Measurements from ENCODE around the gene KRTAP10-4. TPM values are rescaled to one million over a fixed set of nuclear protein-coding genes. Genes with fewer than 3 reads are reported as not detected.

KRTAP10-4 gene
- total RNA-seq, 1 experiment from 2014 or later: not detected

DNA sequence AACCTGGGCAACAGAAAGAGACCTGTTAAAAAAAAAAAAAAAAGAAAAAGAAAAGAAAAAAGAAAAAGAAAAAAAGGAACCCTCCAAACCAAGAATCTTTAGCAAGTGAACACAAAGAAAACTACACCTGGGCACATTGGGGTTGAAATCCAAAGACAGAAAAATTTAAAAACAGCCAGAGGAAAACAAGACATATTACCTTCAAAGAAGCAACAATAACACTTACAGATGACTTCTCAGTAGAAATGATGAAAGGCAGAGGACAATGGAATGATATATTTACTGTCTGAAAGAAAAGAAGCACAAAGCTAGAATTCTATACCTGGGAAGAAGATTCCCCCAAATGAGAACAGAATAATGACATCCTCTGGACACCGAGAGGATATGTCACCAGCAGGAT is 30.8 kb upstream of the KRTAP10-4 start:
- intact Hi-C loops (cut with micrococcal nuclease; ENCODE audit: unreplicated experiment): no loop called here
- BruUV-seq (replicated peaks): no TSS peak
- no peaks in the 10 kb centered on the region for H3K4me1 ChIP-seq (replicated peaks; ENCODE audit: insufficient read depth)
- H3F3A ChIP-seq (ENCODE audit: insufficient read depth, low read depth): no peaks in the 10 kb centered on the region
- ChIA-PET POLR2A (ENCODE audit: unreplicated experiment) (no interaction called here), CTCF (no interaction called here)
- no peak overlapping the region for H3K4me2 ChIP-seq
- no peaks in the 10 kb centered on the region for H3K9me2 ChIP-seq (ENCODE audit: insufficient read depth)
- no peak overlapping the region for H3K4me3 ChIP-seq
- DNase-seq: no peak
- H3K27me3 ChIP-seq (ENCODE audit: insufficient read depth, low read depth): peaks cover 40% of the 10 kb centered on the region
- H3K27ac ChIP-seq: no peak overlapping the region
- H3K79me2 ChIP-seq (ENCODE audit: low read depth): no peaks in the 10 kb centered on the region
- H2AFZ ChIP-seq: no peak overlapping the region
- H4K20me1 ChIP-seq (ENCODE audit: insufficient read depth): no peaks in the 10 kb centered on the region
- H3K36me3 ChIP-seq (ENCODE audit: low read depth): no peaks in the 10 kb centered on the region
- TF ChIP-seq, protein P1, sequence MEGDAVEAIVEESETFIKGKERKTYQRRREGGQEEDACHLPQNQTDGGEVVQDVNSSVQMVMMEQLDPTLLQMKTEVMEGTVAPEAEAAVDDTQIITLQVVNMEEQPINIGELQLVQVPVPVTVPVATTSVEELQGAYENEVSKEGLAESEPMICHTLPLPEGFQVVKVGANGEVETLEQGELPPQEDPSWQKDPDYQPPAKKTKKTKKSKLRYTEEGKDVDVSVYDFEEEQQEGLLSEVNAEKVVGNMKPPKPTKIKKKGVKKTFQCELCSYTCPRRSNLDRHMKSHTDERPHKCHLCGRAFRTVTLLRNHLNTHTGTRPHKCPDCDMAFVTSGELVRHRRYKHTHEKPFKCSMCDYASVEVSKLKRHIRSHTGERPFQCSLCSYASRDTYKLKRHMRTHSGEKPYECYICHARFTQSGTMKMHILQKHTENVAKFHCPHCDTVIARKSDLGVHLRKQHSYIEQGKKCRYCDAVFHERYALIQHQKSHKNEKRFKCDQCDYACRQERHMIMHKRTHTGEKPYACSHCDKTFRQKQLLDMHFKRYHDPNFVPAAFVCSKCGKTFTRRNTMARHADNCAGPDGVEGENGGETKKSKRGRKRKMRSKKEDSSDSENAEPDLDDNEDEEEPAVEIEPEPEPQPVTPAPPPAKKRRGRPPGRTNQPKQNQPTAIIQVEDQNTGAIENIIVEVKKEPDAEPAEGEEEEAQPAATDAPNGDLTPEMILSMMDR (conservative IDR thresholded peaks at IDR 0.05): no peak
- TF ChIP-seq EZH2 (IDR thresholded peaks at IDR 0.05; ENCODE audit: low read depth): no peak
- peaks cover 3% of the 10 kb centered on the region; the same call in 1 of the 2 replicates for H3K9me3 ChIP-seq (ENCODE audit: insufficient read depth, low read depth)

- TF ChIP-seq EZH2 (IDR thresholded peaks at IDR 0.05; ENCODE audit: low read depth): no peak
- TF ChIP-seq, protein P1 (conservative IDR thresholded peaks at IDR 0.05): no peak
- intact Hi-C loops (cut with micrococcal nuclease; ENCODE audit: unreplicated experiment): no loop called here
- Histone ChIP-seq H3K4me3 (no peak overlapping the region), H3K9me3 (ENCODE audit: insufficient read depth, low read depth) (peaks cover 3% of the 10 kb centered on the region; the same call in 1 of the 2 replicates), H3K79me2 (ENCODE audit: low read depth) (no peaks in the 10 kb centered on the region), H3K9me2 (ENCODE audit: insufficient read depth) (no peaks in the 10 kb centered on the region), H3K4me1 (replicated peaks; ENCODE audit: insufficient read depth) (no peaks in the 10 kb centered on the region), H3K27me3 (ENCODE audit: insufficient read depth, low read depth) (peaks cover 46% of the 10 kb centered on the region), H3K4me2 (no peak overlapping the region), H3K36me3 (ENCODE audit: low read depth) (no peaks in the 10 kb centered on the region), H3F3A (ENCODE audit: insufficient read depth, low read depth) (no peaks in the 10 kb centered on the region), H4K20me1 (ENCODE audit: insufficient read depth) (no peaks in the 10 kb centered on the region), H3K27ac (no peak overlapping the region), H2AFZ (no peak overlapping the region)
- CTCF ChIA-PET: no interaction called here
- POLR2A ChIA-PET (ENCODE audit: unreplicated experiment): no interaction called here
- no peak for DNase-seq
- no TSS peak for BruUV-seq (replicated peaks)
Observed at GRCh38 chr21:44544566-44544965, 29.0 kb upstream of the KRTAP10-4 start.

GRCh38 chr21:44547656-44548331 is 25.7 kb upstream of the KRTAP10-4 start:
- Histone ChIP-seq H3K9me3 (ENCODE audit: insufficient read depth, low read depth) (peaks cover 2% of the 10 kb centered on the region; the same call in 1 of the 2 replicates), H2AFZ (no peak overlapping the region), H3K4me1 (replicated peaks; ENCODE audit: insufficient read depth) (no peaks in the 10 kb centered on the region), H3K4me3 (no peak overlapping the region), H3K36me3 (ENCODE audit: low read depth) (no peaks in the 10 kb centered on the region), H3K9me2 (ENCODE audit: insufficient read depth) (no peaks in the 10 kb centered on the region), H3F3A (ENCODE audit: insufficient read depth, low read depth) (no peaks in the 10 kb centered on the region), H3K79me2 (ENCODE audit: low read depth) (no peaks in the 10 kb centered on the region), H3K27me3 (ENCODE audit: insufficient read depth, low read depth) (peaks cover 46% of the 10 kb centered on the region), H3K4me2 (no peak overlapping the region), H4K20me1 (ENCODE audit: insufficient read depth) (no peaks in the 10 kb centered on the region), H3K27ac (no peak overlapping the region)
- intact Hi-C loops (cut with micrococcal nuclease; ENCODE audit: unreplicated experiment): no loop called here
- no peak for DNase-seq
- CTCF ChIA-PET: no interaction called here
- no peak for TF ChIP-seq EZH2 (IDR thresholded peaks at IDR 0.05; ENCODE audit: low read depth)
- TF ChIP-seq, protein P1 (conservative IDR thresholded peaks at IDR 0.05): no peak
- POLR2A ChIA-PET (ENCODE audit: unreplicated experiment): no interaction called here
- no TSS peak for BruUV-seq (replicated peaks)
